T1000 (cell line): Measurements from ENCODE around the gene CD36.

Experiments
- DNase-seq: peaks from one replicate; lab custom pipeline; 2025; ENCODE audit warnings: mixed read lengths; lab: John Stamatoyannopoulos, UW

Gene CD36

DNA sequence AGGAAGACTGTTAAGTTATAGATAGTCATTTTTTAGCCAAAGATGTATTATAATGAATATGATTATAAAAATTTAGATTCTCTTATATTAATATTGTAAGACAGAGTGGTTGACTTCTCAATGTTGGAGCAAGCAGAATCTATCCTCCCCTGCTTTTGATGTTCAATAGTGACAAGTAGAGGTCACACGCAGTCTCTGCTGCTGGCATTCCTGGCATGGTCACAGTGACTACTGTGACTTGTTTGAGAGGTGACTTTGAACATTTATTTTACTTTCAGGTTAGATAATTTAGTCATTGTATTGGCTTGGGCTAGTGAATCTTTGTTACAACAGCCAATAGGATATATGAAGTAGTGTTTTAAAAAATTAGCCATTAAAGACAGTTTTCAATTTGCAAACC lies 13.7 kb upstream of the CD36 start:
- no peak for DNase-seq

DNA sequence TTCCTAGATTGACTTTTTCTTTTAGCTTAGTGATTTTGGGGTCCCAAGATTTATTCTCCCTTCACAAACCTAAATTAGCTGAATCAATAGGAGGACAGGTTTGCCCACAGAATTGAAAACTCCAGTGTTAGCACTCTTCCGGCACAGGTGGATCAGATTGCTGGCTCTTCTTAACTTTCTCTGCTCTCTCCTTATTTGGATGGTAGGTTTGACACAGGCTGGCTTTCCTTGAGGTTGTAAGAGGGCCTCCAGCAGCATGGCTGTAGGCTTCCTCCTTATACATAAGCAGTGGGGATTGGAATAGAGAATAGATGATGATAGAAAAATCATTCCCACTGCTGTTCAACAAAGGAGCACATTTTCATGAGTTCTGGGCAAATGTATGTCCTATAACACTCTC lies 9.4 kb upstream of the CD36 start:
- DNase-seq: no peak

DNA sequence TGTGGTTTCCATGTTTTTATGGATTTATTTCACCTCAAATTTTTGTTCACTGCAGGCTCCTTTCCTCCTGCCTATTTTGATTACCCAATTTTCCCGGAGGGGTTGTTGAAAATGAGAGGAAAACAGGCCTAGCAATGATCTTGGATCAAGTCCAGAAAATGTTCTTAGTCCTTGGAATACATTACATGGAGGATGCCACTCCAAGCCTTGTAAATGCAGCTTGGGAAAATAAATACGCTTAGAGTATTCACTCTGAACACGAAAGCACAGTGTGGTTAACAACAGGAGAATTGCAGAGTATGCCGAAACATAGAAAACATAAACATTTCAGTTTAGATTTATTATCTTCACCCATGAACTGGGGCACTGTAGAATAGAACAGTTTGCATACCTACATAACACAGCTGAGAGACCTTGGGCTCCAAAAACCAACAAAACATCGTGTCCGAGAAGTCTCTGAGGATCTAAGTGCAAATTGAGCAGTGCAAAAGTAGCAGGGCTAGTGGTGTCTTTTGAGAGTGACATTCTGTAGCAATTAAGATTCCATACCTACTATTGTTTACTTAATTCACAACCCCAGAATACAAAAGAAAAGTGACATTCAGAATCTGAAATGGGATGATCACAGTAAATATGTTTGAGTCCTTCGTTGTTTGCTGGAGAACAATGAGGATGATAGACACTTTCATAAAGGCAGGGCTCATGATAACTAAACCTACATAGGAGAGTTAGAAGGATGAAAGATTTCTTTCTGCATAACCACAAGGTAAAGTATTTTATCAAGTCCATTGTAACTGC lies 7.6 kb upstream of the CD36 start:
- DNase-seq: no peak

DNA sequence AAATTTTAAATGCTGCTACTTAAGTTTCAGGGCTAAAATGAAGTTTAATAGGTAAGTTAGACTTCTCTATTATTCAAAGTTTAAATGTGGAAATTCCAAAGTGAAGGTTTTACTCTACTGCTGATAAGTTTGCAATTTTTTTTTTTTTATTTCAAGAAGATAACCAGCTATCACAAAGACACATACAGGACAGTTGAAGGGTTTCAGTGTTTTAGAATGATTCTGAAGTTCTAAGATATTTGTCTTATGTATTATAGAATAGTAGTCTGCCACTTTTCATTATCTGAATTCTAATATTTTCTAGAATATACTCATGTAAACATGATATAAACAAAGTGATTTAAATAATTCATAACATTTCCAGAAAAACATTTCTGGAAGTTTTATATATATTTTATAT lies 7.0 kb upstream of the CD36 start:
- no peak for DNase-seq

DNA sequence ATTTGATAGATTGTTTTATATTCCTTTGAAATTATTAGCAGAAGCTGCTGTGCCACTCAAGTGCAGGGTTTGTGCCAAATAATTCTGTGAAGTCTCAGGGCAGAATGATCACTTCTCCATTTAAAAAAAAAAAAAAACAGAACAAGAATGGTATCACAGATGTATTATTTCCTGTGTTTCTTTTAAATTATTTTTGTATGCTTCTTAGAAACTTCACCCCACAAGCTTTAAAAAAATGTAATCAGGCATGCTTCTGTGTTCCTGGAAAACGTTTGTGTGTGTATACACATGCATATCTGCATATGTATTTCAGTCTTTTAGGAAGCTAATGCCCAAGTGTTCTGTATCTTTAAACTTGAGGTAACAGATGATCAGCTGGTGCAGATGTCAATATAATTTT lies 6.3 kb upstream of the CD36 start:
- DNase-seq: no peak

DNA sequence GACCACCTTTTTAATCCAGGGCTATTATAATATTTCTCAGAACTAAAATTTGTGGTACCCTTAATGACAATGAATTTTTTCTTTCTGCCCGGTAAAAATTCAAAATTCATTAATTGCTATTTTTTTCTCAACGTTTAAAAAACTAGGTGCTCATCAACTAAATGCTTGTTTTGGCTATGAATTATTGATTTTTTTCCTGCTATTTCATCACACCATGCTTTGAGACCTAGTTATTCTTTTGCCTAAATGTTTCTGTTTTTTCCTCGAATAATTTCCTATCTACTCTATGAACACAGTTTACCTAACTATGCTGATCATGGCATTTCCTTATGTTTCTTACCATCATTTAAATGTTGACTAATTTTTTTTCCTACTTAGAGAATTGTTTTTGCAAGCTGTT lies 5.6 kb upstream of the CD36 start:
- no peak for DNase-seq

DNA sequence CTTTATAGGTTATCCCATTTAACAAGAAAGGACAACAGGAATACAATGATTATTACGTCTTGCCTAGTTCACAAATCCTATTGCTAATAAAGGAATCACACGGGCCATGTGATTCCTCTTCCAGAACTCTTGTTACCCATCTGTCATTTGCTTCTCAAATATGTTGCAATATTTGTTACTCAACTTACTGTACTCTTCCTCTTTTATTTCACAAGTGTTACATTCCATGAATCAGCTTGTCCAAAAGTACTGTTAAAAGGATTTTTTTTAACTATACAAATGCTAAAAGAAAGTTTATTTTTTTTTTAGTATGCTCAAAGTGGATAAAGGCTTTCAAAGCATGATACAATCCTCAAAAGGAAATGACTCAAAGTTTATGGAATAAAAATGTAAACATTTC lies 3.9 kb upstream of the CD36 start:
- DNase-seq: no peak

DNA sequence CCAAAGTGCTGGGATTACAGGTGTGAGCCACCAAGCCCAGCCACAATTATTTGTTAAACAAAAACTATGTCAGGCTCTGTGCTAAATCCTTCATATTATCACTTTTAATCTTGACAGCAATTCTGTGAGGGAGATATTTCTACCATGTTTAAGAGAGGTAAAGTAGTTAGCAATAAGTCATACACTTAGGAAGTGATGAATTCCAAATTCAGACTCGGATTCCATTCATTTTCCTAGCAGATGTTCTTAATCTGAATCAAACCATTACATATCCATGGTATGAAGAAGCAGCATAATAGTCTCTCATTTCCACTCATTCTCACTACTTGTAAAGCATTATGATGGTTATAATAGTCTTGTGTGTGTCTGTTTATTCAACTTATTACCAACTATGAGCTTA lies 2.9 kb upstream of the CD36 start:
- DNase-seq: no peak

DNA sequence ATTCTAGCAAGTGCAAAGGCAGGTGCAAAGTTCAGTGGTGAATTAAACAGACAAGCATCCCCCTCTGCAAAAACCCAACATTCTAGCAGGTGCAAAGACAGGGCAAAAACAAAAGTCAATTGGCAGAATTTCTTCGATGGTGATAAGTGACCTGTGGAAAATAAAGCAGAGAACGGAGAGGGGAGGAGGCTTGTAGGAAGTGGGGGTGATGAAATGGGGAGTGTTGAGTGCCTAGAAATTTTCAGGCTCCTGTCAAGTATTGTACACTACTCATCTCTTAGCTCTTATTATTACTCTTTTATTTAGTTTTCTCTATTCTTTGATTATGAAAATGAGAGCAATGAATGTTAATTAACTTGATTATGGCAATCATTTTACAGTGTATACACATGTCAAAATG lies 2.4 kb upstream of the CD36 start:
- no peak for DNase-seq

DNA sequence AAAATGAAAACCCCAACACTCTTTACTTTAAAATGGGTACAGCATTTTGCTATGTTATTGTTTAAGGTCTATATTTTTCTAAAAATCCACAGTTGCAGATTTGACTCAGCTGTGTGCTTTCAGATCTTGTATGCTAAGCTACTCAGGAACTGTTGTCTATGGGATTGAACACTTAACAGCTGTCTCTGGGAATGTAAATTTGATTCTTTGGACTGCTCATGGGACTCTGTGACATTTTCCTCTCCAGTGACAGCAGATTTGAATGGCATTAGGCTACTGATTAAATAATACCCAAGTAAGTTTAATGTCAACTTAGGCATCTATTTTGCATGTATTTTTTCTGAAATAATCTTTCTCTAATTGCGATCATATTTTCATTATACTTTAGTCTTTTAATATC lies 1.7 kb upstream of the CD36 start:
- DNase-seq: no peak

DNA sequence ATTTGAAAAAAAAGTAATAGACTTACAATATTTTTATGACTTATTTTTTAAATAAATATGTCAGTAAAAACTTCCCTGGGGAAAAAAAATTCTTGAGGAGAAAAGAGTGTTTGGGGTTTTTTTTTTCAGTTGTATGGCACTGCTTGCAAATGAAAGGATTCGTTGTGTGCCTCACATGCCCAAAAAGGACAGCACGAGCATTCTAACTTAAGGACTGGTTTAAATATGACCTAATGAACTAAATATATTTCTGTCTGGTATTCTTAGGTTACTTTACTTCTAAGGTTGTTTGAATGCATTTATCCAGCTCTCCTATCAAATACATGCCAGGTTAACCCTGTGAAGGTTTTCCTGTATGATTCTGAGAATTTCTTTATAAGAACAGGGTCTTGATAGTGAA lies 988 bp upstream of the CD36 start:
- DNase-seq: no peak

DNA sequence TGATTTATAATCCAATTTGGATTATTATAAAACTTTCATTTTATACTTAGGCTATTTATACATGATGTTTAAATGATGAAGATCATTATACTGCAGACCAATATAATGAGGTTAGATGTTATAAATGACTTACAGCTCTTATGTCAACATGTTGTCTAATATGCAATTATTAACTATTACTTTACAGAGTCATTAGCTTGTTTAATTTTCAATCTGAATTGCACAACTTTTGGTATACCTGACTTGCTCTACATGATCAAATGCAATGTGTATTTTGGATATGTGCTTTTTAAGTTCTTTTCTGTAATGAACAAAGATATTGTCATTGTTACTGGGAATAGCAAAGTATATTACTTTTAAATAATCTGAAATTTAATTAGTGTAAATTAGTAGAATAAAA lies 569 bp downstream of the CD36 start:
- DNase-seq: no peak

DNA sequence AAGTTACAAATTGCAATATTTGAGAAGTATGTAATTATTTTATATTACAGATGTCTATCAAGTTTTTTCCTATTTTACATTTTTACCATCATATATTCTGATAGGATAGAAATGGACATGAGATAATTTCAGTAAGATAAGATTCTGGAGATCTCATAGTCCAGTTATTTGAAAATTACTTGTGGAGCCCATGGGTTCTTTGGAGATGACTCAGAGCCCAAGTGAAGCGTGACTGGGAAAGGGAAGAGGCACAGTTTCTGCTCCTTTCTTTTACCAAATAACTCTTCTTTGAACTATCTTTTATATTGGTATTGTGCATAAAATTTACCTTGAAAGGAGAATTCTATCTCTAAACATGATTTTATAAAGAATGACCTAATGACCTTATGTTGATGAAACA lies 2.4 kb downstream of the CD36 start:
- DNase-seq: no peak

DNA sequence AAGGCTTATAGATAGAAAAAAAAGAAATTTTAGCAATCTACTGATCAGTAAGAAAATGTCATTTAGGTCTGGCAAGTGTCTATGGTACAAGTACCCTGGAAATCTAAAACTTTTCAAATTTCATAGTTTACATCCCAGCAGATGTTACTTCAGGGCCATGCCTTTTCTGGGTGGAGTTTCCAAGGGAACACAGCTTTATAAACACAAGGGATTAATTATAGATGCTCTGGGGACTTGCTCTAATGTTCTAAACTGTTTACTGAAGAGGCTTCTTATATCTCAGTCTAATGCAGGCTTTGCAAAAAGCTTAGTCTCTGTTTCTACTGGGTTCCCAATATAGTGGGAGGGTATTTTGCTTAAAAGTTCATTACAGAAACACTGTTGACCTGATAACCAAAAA lies 3.1 kb downstream of the CD36 start:
- DNase-seq: no peak

DNA sequence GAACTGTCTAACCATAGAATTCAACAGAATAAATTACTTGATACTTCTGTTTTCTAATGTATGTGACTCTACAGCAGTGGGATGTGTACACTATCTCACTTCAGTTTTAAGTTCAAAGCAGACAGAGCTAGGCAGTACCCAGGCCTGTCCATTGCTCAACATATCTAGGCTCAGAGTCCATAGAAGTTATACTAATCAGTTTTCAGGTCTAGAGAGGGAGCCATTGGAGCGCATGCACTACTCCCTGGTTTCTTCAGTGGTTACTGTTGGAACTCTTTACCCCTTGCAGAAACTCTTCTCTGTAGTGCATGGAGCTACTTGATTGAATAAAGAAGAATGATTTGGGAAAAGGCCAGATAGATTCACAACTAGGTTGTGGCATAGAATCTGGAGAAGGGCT lies 4.4 kb downstream of the CD36 start:
- DNase-seq: no peak

DNA sequence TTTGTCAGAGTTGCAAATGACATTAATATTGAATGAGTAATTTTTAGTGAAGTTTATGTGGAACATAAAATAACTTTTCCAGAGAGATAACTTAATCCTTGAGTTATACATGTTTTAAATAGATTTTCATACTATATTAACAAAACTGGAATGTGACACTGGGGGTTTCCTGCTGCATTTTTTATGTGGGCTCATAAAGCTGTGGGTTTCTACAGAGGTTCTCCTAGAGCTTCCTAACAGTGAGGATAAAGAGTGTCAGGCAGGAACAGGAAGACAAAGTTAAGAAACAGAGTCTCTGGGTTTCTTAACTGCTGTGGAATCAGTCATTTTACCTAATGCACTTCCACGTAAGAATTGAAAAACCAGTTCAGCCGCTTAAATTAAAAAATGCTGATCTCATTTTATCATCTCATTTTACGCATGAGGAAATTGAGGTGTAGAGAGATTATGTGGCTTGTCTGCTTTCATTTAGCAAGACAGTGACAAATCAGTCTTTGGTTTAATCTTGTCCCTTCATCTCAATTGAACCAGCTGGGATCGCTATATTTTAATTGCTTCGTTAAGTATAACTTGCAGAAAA lies 5.0 kb downstream of the CD36 start:
- DNase-seq: no peak

DNA sequence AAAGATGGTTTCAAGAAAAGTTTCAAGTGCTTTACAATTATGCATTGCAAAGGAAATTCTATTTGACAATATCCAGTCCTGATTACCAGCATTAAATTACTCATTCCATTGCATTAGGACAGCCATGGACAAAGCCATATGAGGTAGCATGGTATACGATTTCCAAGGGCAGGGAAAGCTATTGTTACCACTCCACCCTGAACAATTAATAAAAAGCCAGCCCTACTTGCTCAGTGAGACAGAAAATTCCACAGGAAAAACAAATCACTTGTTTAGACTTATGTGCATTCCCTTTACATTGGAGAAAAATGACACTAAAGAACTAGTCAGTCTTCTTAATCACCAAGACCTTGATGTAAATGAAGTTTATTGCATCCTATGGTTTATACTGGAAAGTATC lies 5.6 kb downstream of the CD36 start:
- DNase-seq: no peak

DNA sequence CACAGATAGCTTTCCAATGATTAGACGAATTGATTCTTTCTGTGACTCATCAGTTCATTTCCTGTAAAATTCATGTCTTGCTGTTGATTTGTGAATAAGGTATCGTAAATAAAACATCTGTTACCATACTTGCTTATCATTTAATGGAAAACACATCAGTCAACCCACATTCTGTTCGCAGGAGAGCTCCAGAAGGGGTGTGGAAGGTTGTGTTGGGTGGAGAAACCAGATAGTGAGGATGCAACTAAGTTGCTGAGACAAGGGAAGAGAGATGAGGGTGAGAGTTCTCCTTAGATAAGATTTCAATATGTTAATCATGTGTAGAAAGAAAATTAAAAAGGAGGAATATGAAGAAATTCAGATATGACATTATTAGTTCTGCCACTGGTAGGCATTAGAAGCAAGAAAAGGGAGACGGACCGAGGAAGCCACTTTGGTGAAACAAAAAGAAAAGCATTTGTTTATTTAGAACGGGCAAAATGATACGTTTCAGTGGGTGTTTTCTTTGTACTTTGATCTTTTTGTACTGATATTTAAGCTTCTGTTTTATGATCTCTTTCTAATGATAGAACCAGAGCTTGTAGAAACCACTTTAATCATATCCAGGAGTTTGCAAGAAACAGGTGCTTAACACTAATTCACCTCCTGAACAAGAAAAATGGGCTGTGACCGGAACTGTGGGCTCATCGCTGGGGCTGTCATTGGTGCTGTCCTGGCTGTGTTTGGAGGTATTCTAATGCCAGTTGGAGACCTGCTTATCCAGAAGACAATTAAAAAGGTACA lies 7.8 kb downstream of the CD36 start:
- DNase-seq: no peak

DNA sequence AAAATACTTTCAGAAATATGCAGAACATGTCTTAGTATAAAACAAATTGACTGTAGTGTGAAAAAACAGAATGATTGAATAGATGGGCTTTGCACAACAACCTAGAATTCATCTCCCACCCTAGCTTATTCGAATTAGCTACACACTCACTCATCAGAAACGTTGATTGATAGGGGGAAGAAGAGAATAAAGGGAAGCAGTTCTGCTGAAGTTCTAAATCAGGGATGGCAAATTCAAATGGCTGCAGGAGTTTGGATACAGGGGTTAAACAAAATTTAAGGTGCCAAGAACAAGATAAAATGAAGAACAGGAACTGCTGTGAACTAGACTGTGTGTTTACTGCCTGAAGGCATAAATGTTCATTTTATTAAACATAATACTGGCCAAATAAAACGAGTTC lies 9.0 kb downstream of the CD36 start:
- DNase-seq: no peak

DNA sequence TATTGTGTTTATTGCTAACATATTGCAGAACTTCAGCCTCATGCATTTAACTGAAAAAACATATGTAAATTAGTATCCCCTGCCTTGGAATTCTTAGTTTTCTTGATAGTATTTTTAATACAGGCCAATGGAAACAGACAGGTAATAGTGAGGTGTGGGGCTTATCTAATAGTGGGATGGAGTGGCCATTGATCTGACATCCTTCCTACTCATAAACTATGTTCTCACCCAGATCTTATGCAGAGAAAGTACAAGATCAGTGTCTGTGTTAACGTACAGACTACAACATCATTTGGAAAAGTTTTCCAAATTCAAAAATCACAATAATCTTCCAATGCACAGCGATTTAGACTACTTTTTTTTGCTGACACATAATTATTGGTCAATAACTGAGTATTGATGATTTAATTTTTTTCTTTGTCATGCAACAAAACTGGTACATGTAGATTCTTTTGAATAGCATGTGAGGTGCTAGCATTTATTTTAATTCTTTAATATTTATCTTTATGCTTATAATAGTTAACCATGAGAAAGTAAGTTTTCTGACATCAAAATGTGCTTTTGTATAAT lies 9.7 kb downstream of the CD36 start:
- DNase-seq: no peak

DNA sequence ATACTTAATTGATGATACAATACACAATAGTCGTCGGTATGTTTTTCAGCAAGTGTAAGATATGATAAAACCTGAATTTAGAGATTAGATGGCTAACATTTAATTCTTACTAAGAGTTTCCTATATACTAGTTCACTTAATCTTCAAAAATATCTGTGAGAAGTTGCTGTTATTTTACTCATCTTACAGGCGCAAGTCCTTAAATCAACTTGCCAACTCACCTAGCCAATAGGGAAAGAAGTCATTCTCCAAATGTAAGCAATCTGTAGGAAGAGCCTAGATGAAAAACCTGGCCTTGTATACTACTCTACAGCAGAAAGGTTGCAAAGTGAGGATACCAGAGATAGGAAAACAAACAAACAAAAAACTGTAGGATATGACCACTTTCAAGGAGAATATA lies 10.6 kb downstream of the CD36 start:
- no peak for DNase-seq

DNA sequence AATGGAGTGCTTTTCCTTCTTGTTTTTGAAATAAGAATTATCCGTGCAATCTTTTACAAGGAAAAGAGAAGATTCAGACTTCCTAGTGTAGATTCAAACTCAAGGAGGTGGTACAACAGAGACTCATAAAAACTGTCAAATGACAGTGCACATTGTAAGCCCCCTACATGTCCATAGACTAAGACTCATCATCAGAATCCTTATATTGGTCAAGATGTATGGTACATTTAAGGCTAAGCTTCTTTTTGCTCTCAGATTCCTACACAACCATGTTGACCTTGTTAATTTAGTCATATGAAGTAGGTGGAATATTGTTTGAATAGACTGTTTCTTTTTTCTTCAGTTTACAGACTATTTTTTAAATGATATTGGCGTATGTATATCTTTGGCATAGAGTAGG lies 11.6 kb downstream of the CD36 start:
- DNase-seq: no peak

DNA sequence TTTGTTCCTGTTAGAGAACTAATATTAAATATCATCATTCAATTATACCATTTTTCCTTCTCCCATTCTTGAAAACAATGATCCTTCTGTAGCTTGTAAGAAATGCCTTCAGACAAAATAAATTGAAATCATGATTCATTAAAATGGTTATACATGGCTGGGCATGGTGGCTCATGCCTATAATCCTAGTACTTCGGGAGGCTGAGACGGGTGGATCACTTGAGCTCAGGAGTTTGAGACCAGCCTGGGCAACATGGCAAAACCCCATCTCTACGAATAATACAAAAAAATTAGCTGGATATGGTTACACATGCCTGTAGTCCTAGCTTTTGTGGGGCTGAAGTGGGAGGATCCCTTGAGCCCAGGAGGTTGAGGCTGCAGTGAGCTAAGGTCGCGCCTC lies 13.0 kb downstream of the CD36 start:
- no peak for DNase-seq
